CD8-positive, alpha-beta memory T cell (primary cell): ENCODE results near the gene MTG2. TPM values are rescaled to one million over a fixed set of nuclear protein-coding genes. Genes with fewer than 3 reads are reported as not detected.

Source experiments
- CTCF ChIA-PET: fragments of 350-600 bp; sonication (Branson Sonifier 250); formaldehyde crosslinking; loops from one replicate; lab custom pipeline; 2021; ENCODE audit warnings: antibody characterized with exemption; lab: Charles Lee
- POLR2A ChIA-PET: fragments of 350-600 bp; sonication (Branson Sonifier 250); formaldehyde crosslinking; loops from one replicate; lab custom pipeline; 2021; ENCODE audit warnings: antibody characterized with exemption; lab: Charles Lee
- DNase-seq, 5 donors: peaks; one replicate each; pipeline versions ENCODE4 v3.0.0 to v3.0.0-alpha.2; 2020 to 2022; ENCODE audit warnings: mixed read lengths in 1 of 5
- H3K27ac ChIP-seq: one replicate; pipeline ENCODE4 v1.7.0; 2013; ENCODE audit warnings: low read depth, mild to moderate bottlenecking, low read length, moderate library complexity
- H3K27me3 ChIP-seq: 2 replicates; pipeline ENCODE4 v1.7.0; 2013; ENCODE audit warnings: low read length, mild to moderate bottlenecking; ENCODE audit not compliant: insufficient read depth, poor library complexity, severe bottlenecking
- H3K36me3 ChIP-seq: 2 replicates; pipeline ENCODE4 v1.7.0; 2013; ENCODE audit warnings: mild to moderate bottlenecking, low read length, moderate library complexity; ENCODE audit not compliant: insufficient read depth
- H3K4me1 ChIP-seq: 2 replicates; pipeline ENCODE4 v1.7.0; 2013; ENCODE audit warnings: mild to moderate bottlenecking, low read length, moderate library complexity; ENCODE audit not compliant: insufficient read depth
- H3K4me3 ChIP-seq: 2 replicates; pipeline ENCODE4 v1.7.0; 2013; ENCODE audit warnings: mild to moderate bottlenecking, low read length
- H3K9me3 ChIP-seq: 2 replicates; pipeline ENCODE4 v1.7.0; 2013; ENCODE audit warnings: mild to moderate bottlenecking, low read length
- H3K27ac Mint-ChIP-seq, 8 donors: one replicate each; pipeline ENCODE4 v1.8.0; 2020 to 2021; ENCODE audit warnings: mixed read lengths in 8 of 8, mild to moderate bottlenecking in 6 of 8, inconsistent platforms in 3 of 8, moderate library complexity in 3 of 8
- H3K27me3 Mint-ChIP-seq, 2 donors: one replicate each; pipeline ENCODE4 v1.8.0; 2020 to 2021; ENCODE audit warnings: mixed read lengths in 2 of 2, mild to moderate bottlenecking in 1 of 2, moderate library complexity in 1 of 2
- H3K36me3 Mint-ChIP-seq, 3 donors: one replicate each; pipeline ENCODE4 v1.8.0; 2020 to 2021; ENCODE audit warnings: mixed read lengths in 3 of 3, inconsistent platforms in 1 of 3, mild to moderate bottlenecking in 1 of 3
- H3K4me1 Mint-ChIP-seq, 3 donors: one replicate each; pipeline ENCODE4 v1.8.0; 2020 to 2021; ENCODE audit warnings: mixed read lengths in 3 of 3, inconsistent platforms in 1 of 3, mild to moderate bottlenecking in 1 of 3
- H3K4me3 Mint-ChIP-seq, 7 donors: one replicate each; pipeline ENCODE4 v1.8.0; 2020 to 2021; ENCODE audit warnings: mixed read lengths in 7 of 7, mild to moderate bottlenecking in 6 of 7, moderate library complexity in 4 of 7, inconsistent platforms in 2 of 7
- H3K9me3 Mint-ChIP-seq, 5 donors: one replicate each; pipeline ENCODE4 v1.8.0; 2020 to 2022; ENCODE audit warnings: mixed read lengths in 5 of 5, mild to moderate bottlenecking in 3 of 5, moderate library complexity in 2 of 5, inconsistent platforms in 1 of 5
- polyA plus RNA-seq: library from polyadenylated mRNA; unstranded; fragments of 300-500 nt; fragmentation: Illumina TruSeq; gene quantifications from one replicate; pipeline ENCODE4 v1.2.3, GENCODE V29; 2021
- total RNA-seq, 2 experiments: library from RNA; stranded (reverse); gene quantifications; one replicate each; pipeline ENCODE4 v1.2.3, GENCODE V29; 2021

MTG2 gene
- total and polyA plus RNA-seq, 3 experiments from 2014 or later = 19.0 to 45.9 (median 44.6) TPM

DNA sequence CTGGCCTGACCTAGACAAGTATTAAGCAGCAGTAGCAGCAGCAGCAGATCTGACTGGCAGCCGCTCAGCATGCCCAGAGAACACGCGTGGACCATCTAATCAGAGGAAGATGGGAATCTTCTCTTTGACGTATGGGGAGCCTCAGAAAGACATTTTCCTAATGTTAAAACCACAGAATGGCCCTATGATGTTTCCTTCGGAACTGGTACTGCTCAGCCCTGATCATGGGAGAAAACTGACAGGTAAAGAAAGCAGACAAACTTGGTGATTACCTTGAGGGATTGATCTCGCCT lies 45.8 kb upstream of the MTG2 start:
- peaks cover 7 to 96% (median 17%) of the 10 kb centered on the region in 3 donors for H3K36me3 Mint-ChIP-seq

DNA sequence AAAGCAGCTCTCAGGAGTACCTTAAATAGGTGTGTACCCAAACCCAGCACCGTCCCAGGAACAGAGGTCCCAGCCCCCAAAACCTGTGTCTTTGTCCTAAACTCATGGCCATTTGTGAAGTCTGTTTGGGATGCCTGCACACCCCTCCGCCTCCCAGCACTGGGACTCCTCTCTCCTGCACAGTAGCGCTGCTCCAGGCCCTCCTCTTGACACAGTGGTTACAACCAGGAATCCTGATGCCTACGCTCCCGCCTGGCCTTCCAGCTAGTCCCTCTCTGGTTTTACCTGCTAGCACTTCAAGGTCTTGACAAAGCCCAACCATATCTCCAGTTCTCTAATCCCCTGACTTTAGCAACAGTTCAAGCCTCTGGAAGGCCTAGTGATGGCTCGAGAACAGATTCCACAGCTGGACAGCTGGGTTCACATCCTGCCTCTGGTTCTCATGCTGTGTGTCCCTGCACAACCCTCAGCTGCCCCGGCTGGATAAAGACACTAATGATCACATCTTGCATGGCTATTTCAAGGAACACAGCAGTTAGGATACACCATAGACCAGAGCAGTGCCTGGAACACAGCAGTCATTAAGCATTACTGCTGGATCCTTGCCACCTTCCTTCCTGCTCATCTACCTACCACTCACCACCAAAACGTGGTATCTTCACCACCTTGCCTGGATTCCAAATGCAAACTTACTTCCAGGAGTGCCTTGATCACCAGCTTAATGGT lies 45.2 kb upstream of the MTG2 start:
- H3K4me1 Mint-ChIP-seq = peaks cover 35 to 56% (median 45%) of the 10 kb centered on the region in 3 donors
- Histone ChIP-seq H3K36me3 (peaks cover 71% of the 10 kb centered on the region), H3K4me1 (peaks cover 20% of the 10 kb centered on the region), H3K27ac (no peak overlapping the region), H3K27me3 (no peaks in the 10 kb centered on the region), H3K9me3 (no peaks in the 10 kb centered on the region), H3K4me3 (no peak overlapping the region)
- H3K4me3 Mint-ChIP-seq = peak overlapping the region in 2 of 7 donors; percentile 49 to 51
- H3K27ac Mint-ChIP-seq = peak overlapping the region; percentile 20 to 96 (median 90)
- H3K27me3 Mint-ChIP-seq = no peaks in the 10 kb centered on the region
- no peaks in the 10 kb centered on the region for H3K9me3 Mint-ChIP-seq
- peaks cover 7 to 93% (median 14%) of the 10 kb centered on the region in 3 donors for H3K36me3 Mint-ChIP-seq
- ChIA-PET CTCF (interaction anchor here (0.9 to 7.0 kb wide), 6 partner anchors 14 to 245 kb away, joined by 3 to 60 read pairs (median 4); no protein-coding TSS in a partner anchor), POLR2A (no interaction called here)
- no peak for DNase-seq

More for the DNA sequence above, 45.8 kb upstream of the MTG2 start:
- Histone ChIP-seq H3K9me3 (no peaks in the 10 kb centered on the region), H3K4me1 (peaks cover 18% of the 10 kb centered on the region), H3K36me3 (peaks cover 77% of the 10 kb centered on the region), H3K27ac (no peak overlapping the region), H3K27me3 (no peaks in the 10 kb centered on the region), H3K4me3 (no peak overlapping the region)
- CTCF ChIA-PET = interaction anchor here (1.1 to 7.0 kb wide), 3 partner anchors 19 to 127 kb away, joined by 4 to 60 read pairs (median 6); no protein-coding TSS in a partner anchor
- Mint-ChIP-seq H3K27me3 (no peaks in the 10 kb centered on the region), H3K4me3 (peak overlapping the region in 1 of 7 donors; percentile 49), H3K9me3 (no peaks in the 10 kb centered on the region), H3K4me1 (peaks cover 36 to 58% (median 47%) of the 10 kb centered on the region in 3 donors), H3K27ac (peak overlapping the region; percentile 71 to 96 (median 90))
- DNase-seq = no peak
- POLR2A ChIA-PET = interaction anchor here (1.0 kb wide), 1 partner anchor 15 kb away, joined by 4 read pairs; the partner anchor contains the start of gene LSM14B

GRCh38 chr20:62138204-62138543 lies 44.7 kb upstream of the MTG2 start:
- ChIA-PET CTCF (interaction anchor here (0.9 to 7.0 kb wide), 6 partner anchors 14 to 244 kb away, joined by 3 to 60 read pairs (median 4); no protein-coding TSS in a partner anchor), POLR2A (no interaction called here)
- Histone ChIP-seq H3K4me3 (no peak overlapping the region), H3K27me3 (no peaks in the 10 kb centered on the region), H3K9me3 (no peaks in the 10 kb centered on the region), H3K27ac (no peak overlapping the region), H3K36me3 (peaks cover 68% of the 10 kb centered on the region), H3K4me1 (peaks cover 20% of the 10 kb centered on the region)
- no peaks in the 10 kb centered on the region for H3K27me3 Mint-ChIP-seq
- H3K36me3 Mint-ChIP-seq = peaks cover 7 to 91% (median 14%) of the 10 kb centered on the region in 3 donors
- H3K27ac Mint-ChIP-seq = peak overlapping the region in 7 of 8 donors; percentile 33 to 93 (median 84)
- H3K4me1 Mint-ChIP-seq = peaks cover 35 to 55% (median 45%) of the 10 kb centered on the region in 3 donors
- peak overlapping the region in 1 of 7 donors; percentile 39 for H3K4me3 Mint-ChIP-seq
- H3K9me3 Mint-ChIP-seq = no peaks in the 10 kb centered on the region
- DNase-seq = no peak

- peaks cover 20% of the 10 kb centered on the region for H3K4me1 ChIP-seq
- CTCF ChIA-PET = interaction anchor here (1.5 to 7.0 kb wide), 2 partner anchors 15 to 129 kb away, joined by 4 to 60 read pairs; no protein-coding TSS in a partner anchor
- Mint-ChIP-seq H3K4me3 (no peak overlapping the region), H3K36me3 (peaks cover 7 to 84% (median 14%) of the 10 kb centered on the region in 3 donors), H3K4me1 (peaks cover 35 to 51% (median 45%) of the 10 kb centered on the region in 3 donors), H3K27me3 (no peaks in the 10 kb centered on the region), H3K9me3 (no peaks in the 10 kb centered on the region), H3K27ac (peak overlapping the region in 7 of 8 donors; percentile 12 to 99 (median 74))
- POLR2A ChIA-PET = no interaction called here
- H3K36me3 ChIP-seq = peaks cover 63% of the 10 kb centered on the region
- H3K9me3 ChIP-seq = no peaks in the 10 kb centered on the region
- H3K27ac ChIP-seq = no peak overlapping the region
- H3K27me3 ChIP-seq = no peaks in the 10 kb centered on the region
- DNase-seq = no peak
- H3K4me3 ChIP-seq = no peak overlapping the region
Measured at GRCh38 chr20:62138912-62139311, 43.9 kb upstream of the MTG2 start.

GRCh38 chr20:62139636-62140035 lies 43.2 kb upstream of the MTG2 start:
- H3K9me3 ChIP-seq = no peaks in the 10 kb centered on the region
- Mint-ChIP-seq H3K9me3 (no peaks in the 10 kb centered on the region), H3K27ac (peak overlapping the region in 6 of 8 donors; percentile 50 to 99 (median 64)), H3K27me3 (no peaks in the 10 kb centered on the region), H3K4me3 (peak overlapping the region in 1 of 7 donors; percentile 98), H3K36me3 (peaks cover 7 to 77% (median 11%) of the 10 kb centered on the region in 3 donors), H3K4me1 (peaks cover 37 to 52% (median 48%) of the 10 kb centered on the region in 3 donors)
- POLR2A ChIA-PET = no interaction called here
- no peak for DNase-seq
- H3K27ac ChIP-seq = no peak overlapping the region
- peaks cover 59% of the 10 kb centered on the region for H3K36me3 ChIP-seq
- H3K27me3 ChIP-seq = no peaks in the 10 kb centered on the region
- H3K4me3 ChIP-seq = no peak overlapping the region
- H3K4me1 ChIP-seq = peaks cover 23% of the 10 kb centered on the region
- CTCF ChIA-PET = interaction anchor here (7.0 kb wide), 1 partner anchor 129 kb away, joined by 60 read pairs; no protein-coding TSS in a partner anchor

GRCh38 chr20:62141043-62141396 lies 41.8 kb upstream of the MTG2 start:
- H3K4me1 ChIP-seq = peaks cover 29% of the 10 kb centered on the region
- peak overlapping the region; percentile 38 for H3K27ac ChIP-seq
- DNase-seq = no peak
- POLR2A ChIA-PET = interaction anchor here (3.0 kb wide), 1 partner anchor 74 kb away, joined by 21 read pairs; the partner anchor contains the start of gene TAF4
- Mint-ChIP-seq H3K27ac (peak overlapping the region; percentile 91 to 99 (median 96)), H3K36me3 (peaks cover 7 to 68% (median 11%) of the 10 kb centered on the region in 3 donors), H3K9me3 (no peaks in the 10 kb centered on the region), H3K27me3 (peaks cover 0 to 2% of the 10 kb centered on the region in 2 donors), H3K4me1 (peaks cover 47 to 66% (median 62%) of the 10 kb centered on the region in 3 donors), H3K4me3 (peak overlapping the region; percentile 89 to 98 (median 92))
- H3K36me3 ChIP-seq = peaks cover 46% of the 10 kb centered on the region
- no peak overlapping the region for H3K4me3 ChIP-seq
- H3K9me3 ChIP-seq = no peaks in the 10 kb centered on the region
- H3K27me3 ChIP-seq = no peaks in the 10 kb centered on the region
- CTCF ChIA-PET = interaction anchor here (0.7 to 1.6 kb wide), 4 partner anchors 18 to 130 kb away, joined by 3 to 6 read pairs (median 4); partner anchors contain the start of gene LSM14B

DNA sequence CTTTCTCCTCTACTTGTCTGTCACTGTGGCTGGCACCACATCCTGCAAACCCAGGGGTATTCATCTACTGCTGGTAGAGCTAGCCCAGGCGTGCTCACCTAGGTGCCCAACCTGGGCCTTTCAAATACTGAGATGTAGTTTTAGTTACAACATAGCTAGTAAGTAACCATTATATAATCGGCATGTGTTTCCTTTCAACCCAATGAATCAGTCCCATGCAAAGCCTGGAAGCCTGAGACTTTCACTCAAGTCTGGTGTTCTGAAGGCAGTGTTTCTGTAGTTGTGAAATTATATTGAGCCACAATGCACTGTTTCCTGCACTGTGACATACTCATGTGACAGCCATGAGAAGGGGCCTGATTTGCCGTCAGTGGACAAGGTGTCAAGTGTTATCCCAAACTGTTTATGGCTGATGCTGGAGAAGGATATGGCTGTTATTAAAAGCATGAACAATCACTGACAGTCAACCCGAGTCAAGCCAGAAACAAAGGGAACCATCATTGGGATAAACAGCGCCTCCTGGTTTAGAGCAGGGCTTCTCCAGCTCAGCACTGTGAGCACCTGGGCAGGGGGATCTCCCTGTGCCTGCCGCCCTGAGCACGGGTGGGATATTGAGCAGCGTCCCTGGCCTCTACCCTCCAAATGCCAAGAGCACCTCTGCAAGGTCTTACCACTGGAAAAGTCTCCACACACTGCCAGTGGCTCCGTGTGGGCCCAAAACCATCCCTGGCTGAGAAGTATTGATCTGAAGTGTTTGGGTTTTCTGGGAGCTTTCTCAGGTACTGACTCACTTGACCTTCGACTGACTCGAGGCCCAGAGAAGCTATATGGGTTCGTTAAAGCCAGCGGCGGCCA lies 41.2 kb upstream of the MTG2 start:
- peaks cover 40% of the 10 kb centered on the region for H3K36me3 ChIP-seq
- no peaks in the 10 kb centered on the region for H3K27me3 ChIP-seq
- peak overlapping the region; percentile 72 for H3K27ac ChIP-seq
- Mint-ChIP-seq H3K9me3 (no peaks in the 10 kb centered on the region), H3K36me3 (peaks cover 7 to 62% (median 11%) of the 10 kb centered on the region in 3 donors), H3K4me3 (peak overlapping the region; percentile 89 to 98 (median 92)), H3K27ac (peak overlapping the region; percentile 91 to 99 (median 96)), H3K27me3 (peaks cover 0 to 2% of the 10 kb centered on the region in 2 donors), H3K4me1 (peaks cover 47 to 65% (median 58%) of the 10 kb centered on the region in 3 donors)
- H3K4me3 ChIP-seq = peak overlapping the region; percentile 17
- H3K9me3 ChIP-seq = no peaks in the 10 kb centered on the region
- DNase-seq = peak; percentile 36 to 74 (median 53)
- CTCF ChIA-PET = interaction anchor here (0.7 to 1.6 kb wide), 4 partner anchors 18 to 130 kb away, joined by 3 to 6 read pairs (median 4); partner anchors contain the start of gene LSM14B
- POLR2A ChIA-PET = interaction anchor here (2.4 to 3.0 kb wide), 2 partner anchors 19 to 75 kb away, joined by 21 read pairs; partner anchors contain the start of genes LSM14B and TAF4
- peaks cover 29% of the 10 kb centered on the region for H3K4me1 ChIP-seq
